Mesenchymal stem cell (in vitro differentiated cells and primary cell): ENCODE data around the gene HTT.
A peak's percentile ranks its signal among the peaks of the same experiment; 100 is the strongest.

Experiments
- DNase-seq: peaks from one replicate; pipeline ENCODE4 v3.0.0-alpha.2; 2013
- H2AFZ ChIP-seq: one replicate; pipeline ENCODE4 v1.6.1; 2013; ENCODE audit warnings: low read depth, mild to moderate bottlenecking, control low read depth, inconsistent platforms, low read length, moderate library complexity
- H2AK5ac ChIP-seq: 2 replicates; pipeline ENCODE4 v1.6.1; 2013; ENCODE audit warnings: low read length, moderate library complexity, mild to moderate bottlenecking, inconsistent platforms; ENCODE audit not compliant: severe bottlenecking
- H2BK120ac ChIP-seq: one replicate; pipeline ENCODE4 v1.6.1; 2013; ENCODE audit warnings: low read depth, mild to moderate bottlenecking, inconsistent platforms, low read length, moderate library complexity
- H2BK12ac ChIP-seq, 2 experiments: one replicate each; pipeline ENCODE4 v1.6.1; 2013; ENCODE audit warnings: inconsistent platforms in 2 of 2, low read length in 2 of 2, mild to moderate bottlenecking in 2 of 2, moderate library complexity in 2 of 2, control low read depth in 1 of 2
- H2BK15ac ChIP-seq: one replicate; pipeline ENCODE4 v1.6.1; 2013; ENCODE audit warnings: mild to moderate bottlenecking, low read depth, inconsistent platforms; ENCODE audit not compliant: poor library complexity, severe bottlenecking
- H2BK5ac ChIP-seq: 2 replicates; pipeline ENCODE4 v1.6.1; 2013; ENCODE audit warnings: low read depth, mild to moderate bottlenecking, low read length, control low read depth, inconsistent platforms; ENCODE audit not compliant: poor library complexity, severe bottlenecking
- H3K14ac ChIP-seq, 2 experiments: one replicate each; pipeline ENCODE4 v1.6.1; 2013; ENCODE audit warnings: inconsistent platforms in 2 of 2, low read length in 2 of 2, control low read depth in 1 of 2, mild to moderate bottlenecking in 1 of 2, moderate library complexity in 1 of 2
- H3K18ac ChIP-seq, 2 experiments: one replicate each; pipeline ENCODE4 v1.6.1; 2013; ENCODE audit warnings: inconsistent platforms in 2 of 2, low read length in 2 of 2, control low read depth in 1 of 2, low read depth in 1 of 2, mild to moderate bottlenecking in 1 of 2
- H3K23ac ChIP-seq, 2 experiments: one replicate each; pipeline ENCODE4 v1.6.1; 2013; ENCODE audit warnings: inconsistent platforms in 2 of 2, low read length in 2 of 2, mild to moderate bottlenecking in 2 of 2, moderate library complexity in 2 of 2, control low read depth in 1 of 2
- H3K27ac ChIP-seq: 2 replicates; pipeline ENCODE4 v1.5.1; 2013; ENCODE audit warnings: mild to moderate bottlenecking, moderate library complexity, low read length, control low read depth, inconsistent platforms; ENCODE audit not compliant: poor library complexity, severe bottlenecking
- H3K27me3 ChIP-seq, 2 experiments: 2 replicates each; pipeline versions ENCODE4 v1.6.1 to v1.7.0; 2013; ENCODE audit warnings: low read length in 2 of 2, mild to moderate bottlenecking in 2 of 2, moderate library complexity in 2 of 2, control low read depth in 1 of 2, inconsistent platforms in 1 of 2; ENCODE audit not compliant: control insufficient read depth in 1 of 2, insufficient read depth in 1 of 2
- H3K36me3 ChIP-seq, 2 experiments: 2 replicates each; pipeline versions ENCODE4 v1.6.1 to v1.7.0; 2013; ENCODE audit warnings: low read length in 2 of 2, control low read depth in 1 of 2, inconsistent platforms in 1 of 2, low read depth in 1 of 2, mild to moderate bottlenecking in 1 of 2; ENCODE audit not compliant: insufficient read depth in 2 of 2, control insufficient read depth in 1 of 2
- H3K4ac ChIP-seq, 2 experiments: one replicate each; pipeline ENCODE4 v1.6.1; 2013; ENCODE audit warnings: inconsistent platforms in 2 of 2, low read length in 2 of 2, mild to moderate bottlenecking in 2 of 2, moderate library complexity in 2 of 2, control low read depth in 1 of 2, low read depth in 1 of 2
- H3K4me1 ChIP-seq: 2 replicates; pipeline ENCODE4 v1.6.1; 2013; ENCODE audit warnings: low read depth, low read length, control low read depth; ENCODE audit not compliant: control insufficient read depth, insufficient read depth
- H3K4me2 ChIP-seq: 2 replicates; pipeline ENCODE4 v1.6.1; 2013; ENCODE audit warnings: low read length, mild to moderate bottlenecking, inconsistent platforms; ENCODE audit not compliant: poor library complexity, severe bottlenecking
- H3K4me3 ChIP-seq, 2 experiments: 2 replicates each; pipeline versions ENCODE4 v1.5.1 to v1.7.0; 2013; ENCODE audit warnings: low read length in 2 of 2, mild to moderate bottlenecking in 2 of 2, control low read depth in 1 of 2, low read depth in 1 of 2; ENCODE audit not compliant: insufficient read depth in 1 of 2
- H3K79me1 ChIP-seq: replicated peaks from 2 replicates; pipeline ENCODE4 v1.6.1; 2013; ENCODE audit warnings: mild to moderate bottlenecking, control low read depth, low read length, inconsistent platforms; ENCODE audit not compliant: poor library complexity, severe bottlenecking
- H3K9ac ChIP-seq: 2 replicates; pipeline ENCODE4 v1.7.0; 2013; ENCODE audit warnings: mild to moderate bottlenecking, low read length, moderate library complexity
- H3K9me3 ChIP-seq: 2 replicates; pipeline ENCODE4 v1.7.0; 2013; ENCODE audit warnings: mild to moderate bottlenecking, low read length; ENCODE audit not compliant: control insufficient read depth
- H4K8ac ChIP-seq: one replicate; pipeline ENCODE4 v1.6.1; 2013; ENCODE audit warnings: inconsistent platforms, mild to moderate bottlenecking, low read length, moderate library complexity
- H4K91ac ChIP-seq: one replicate; pipeline ENCODE4 v1.6.1; 2013; ENCODE audit warnings: mild to moderate bottlenecking, low read length, inconsistent platforms
- WGBS: methylation state at CpG from one replicate; pipeline ENCODE4 v1.1.7; 2013; ENCODE audit warnings: mixed read lengths; 5-methylcytosine and 5-hydroxymethylcytosine counted together

HTT gene

GRCh38 chr4:3119464-3119863, 45.0 kb downstream of the HTT start:
- DNase-seq, result no peak
- no peak overlapping the region for H3K4ac ChIP-seq
- no peak overlapping the region for H4K91ac ChIP-seq
- no peak overlapping the region for H3K9ac ChIP-seq
- no peak overlapping the region for H3K4me2 ChIP-seq
- WGBS, result 98% methylated on average over 2 of the region's 2 CpGs
- H3K4me3 ChIP-seq, result no peak overlapping the region
- no peak overlapping the region for H2BK5ac ChIP-seq
- no peak overlapping the region for H2BK120ac ChIP-seq
- no peak overlapping the region for H3K14ac ChIP-seq
- H2BK12ac ChIP-seq, result no peak overlapping the region
- H3K27me3 ChIP-seq, result no peaks in the 10 kb centered on the region
- peaks cover 10% of the 10 kb centered on the region for H3K4me1 ChIP-seq
- peaks cover 10% of the 10 kb centered on the region for H3K79me1 ChIP-seq
- H3K18ac ChIP-seq, result no peak overlapping the region
- no peaks in the 10 kb centered on the region for H3K9me3 ChIP-seq
- H4K8ac ChIP-seq, result no peak overlapping the region
- H2BK15ac ChIP-seq, result no peak overlapping the region
- no peak overlapping the region for H3K23ac ChIP-seq
- H2AFZ ChIP-seq, result no peak overlapping the region
- no peak overlapping the region for H3K27ac ChIP-seq
- peaks cover 31 to 76% of the 10 kb centered on the region in 2 experiments for H3K36me3 ChIP-seq
- H2AK5ac ChIP-seq, result no peak overlapping the region

GRCh38 chr4:3121110-3121509, 46.6 kb downstream of the HTT start:
- 94% methylated on average over 6 of the region's 9 CpGs for WGBS
- no peak overlapping the region for H2BK5ac ChIP-seq
- H2AFZ ChIP-seq, result no peak overlapping the region
- no peak overlapping the region for H3K27ac ChIP-seq
- H2BK120ac ChIP-seq, result peak overlapping the region; percentile 39
- no peaks in the 10 kb centered on the region for H3K27me3 ChIP-seq
- no peak overlapping the region for H3K4me2 ChIP-seq
- H3K4ac ChIP-seq, result peak overlapping the region in 1 of 2 experiments; percentile 29
- no peak overlapping the region for H3K4me3 ChIP-seq
- peaks cover 7% of the 10 kb centered on the region for H3K4me1 ChIP-seq
- H3K18ac ChIP-seq, result peak overlapping the region; percentile 55 to 90
- no peak for DNase-seq
- H3K36me3 ChIP-seq, result peaks cover 27 to 73% of the 10 kb centered on the region in 2 experiments
- H2BK15ac ChIP-seq, result no peak overlapping the region
- H2AK5ac ChIP-seq, result no peak overlapping the region
- peak overlapping the region; percentile 83 for H4K91ac ChIP-seq
- H3K79me1 ChIP-seq, result peaks cover 11% of the 10 kb centered on the region
- H2BK12ac ChIP-seq, result peak overlapping the region; percentile 15 to 27
- H3K14ac ChIP-seq, result no peak overlapping the region
- H3K9me3 ChIP-seq, result no peaks in the 10 kb centered on the region
- H3K9ac ChIP-seq, result no peak overlapping the region
- peak overlapping the region; percentile 93 for H4K8ac ChIP-seq
- no peak overlapping the region for H3K23ac ChIP-seq

- Histone ChIP-seq H3K4me1 (peaks cover 5% of the 10 kb centered on the region), H4K8ac (peak overlapping the region; percentile 92), H3K14ac (no peak overlapping the region), H3K18ac (peak overlapping the region; percentile 77 to 98), H2BK120ac (peak overlapping the region; percentile 93), H2BK12ac (peak overlapping the region in 1 of 2 experiments; percentile 91), H4K91ac (no peak overlapping the region), H3K4ac (peak overlapping the region; percentile 76 to 92), H3K23ac (no peak overlapping the region), H3K9ac (peak overlapping the region; percentile 80), H3K9me3 (no peaks in the 10 kb centered on the region), H3K79me1 (peaks cover 11% of the 10 kb centered on the region), H3K4me2 (no peak overlapping the region), H3K4me3 (no peak overlapping the region), H2AFZ (no peak overlapping the region), H3K27ac (no peak overlapping the region), H2BK5ac (no peak overlapping the region), H3K27me3 (no peaks in the 10 kb centered on the region), H2BK15ac (no peak overlapping the region), H3K36me3 (peaks cover 24 to 70% of the 10 kb centered on the region in 2 experiments), H2AK5ac (no peak overlapping the region)
- DNase-seq, result no peak
- no CpG with 5 or more reads among the region's 2 CpGs for WGBS
These were observed 47.1 kb downstream of the HTT start for GRCh38 chr4:3121596-3121995.

GRCh38 chr4:3122081-3122563, 47.6 kb downstream of the HTT start:
- 3% methylated on average over 8 of the region's 9 CpGs for WGBS

More at GRCh38 chr4:3122081-3122563, 47.6 kb downstream of the HTT start:
- no peak overlapping the region for H3K4me3 ChIP-seq
- peak overlapping the region; percentile 96 for H4K91ac ChIP-seq
- H2AK5ac ChIP-seq, result no peak overlapping the region
- H3K9ac ChIP-seq, result peak overlapping the region; percentile 80
- H4K8ac ChIP-seq, result peak overlapping the region; percentile 92
- H3K23ac ChIP-seq, result peak overlapping the region in 1 of 2 experiments; percentile 50
- H3K14ac ChIP-seq, result peak overlapping the region in 1 of 2 experiments; percentile 12
- H3K18ac ChIP-seq, result peak overlapping the region; percentile 77 to 98
- DNase-seq, result peak; percentile 94
- H3K4me1 ChIP-seq, result peaks cover 5% of the 10 kb centered on the region
- H2BK15ac ChIP-seq, result no peak overlapping the region
- H2BK12ac ChIP-seq, result peak overlapping the region; percentile 88 to 91
- no peak overlapping the region for H2AFZ ChIP-seq
- H3K4ac ChIP-seq, result peak overlapping the region; percentile 76 to 92
- H2BK5ac ChIP-seq, result no peak overlapping the region
- H3K36me3 ChIP-seq, result peaks cover 29 to 74% of the 10 kb centered on the region in 2 experiments
- H3K9me3 ChIP-seq, result no peaks in the 10 kb centered on the region
- H3K79me1 ChIP-seq, result peaks cover 15% of the 10 kb centered on the region
- no peak overlapping the region for H3K4me2 ChIP-seq
- H2BK120ac ChIP-seq, result peak overlapping the region; percentile 93
- no peaks in the 10 kb centered on the region for H3K27me3 ChIP-seq
- no peak overlapping the region for H3K27ac ChIP-seq
